Trophoblast cell (in vitro differentiated cells and primary cell): Measurements from ENCODE around the gene HOXB3.

ENCODE experiments used
- DNase-seq, 2 donors: peaks; one replicate each; pipeline ENCODE4 v3.0.0-alpha.2; 2016
- H2AFZ ChIP-seq: 2 replicates; pipeline ENCODE4 v1.6.1; 2013; ENCODE audit warnings: low read length, moderate library complexity, mild to moderate bottlenecking; ENCODE audit not compliant: insufficient read depth, poor library complexity
- H2AK5ac ChIP-seq: 2 replicates; pipeline ENCODE4 v1.6.1; 2013; ENCODE audit warnings: mild to moderate bottlenecking, low read length
- H2BK120ac ChIP-seq: 2 replicates; pipeline ENCODE4 v1.6.1; 2013; ENCODE audit warnings: low read length, mild to moderate bottlenecking, moderate library complexity; ENCODE audit not compliant: insufficient read depth, poor library complexity
- H2BK12ac ChIP-seq: 2 replicates; pipeline ENCODE4 v1.6.1; 2013; ENCODE audit warnings: mild to moderate bottlenecking, low read length, moderate library complexity
- H2BK5ac ChIP-seq: 2 replicates; pipeline ENCODE4 v1.6.1; 2013; ENCODE audit warnings: low read length, low read depth, moderate library complexity, mild to moderate bottlenecking; ENCODE audit not compliant: poor library complexity
- H3K14ac ChIP-seq: 2 replicates; pipeline ENCODE4 v1.6.1; 2013; ENCODE audit warnings: mild to moderate bottlenecking, low read length
- H3K18ac ChIP-seq: 2 replicates; pipeline ENCODE4 v1.6.1; 2013; ENCODE audit warnings: mild to moderate bottlenecking, low read length
- H3K23ac ChIP-seq: 2 replicates; pipeline ENCODE4 v1.6.1; 2013; ENCODE audit warnings: low read length
- H3K27ac ChIP-seq: 2 replicates; pipeline ENCODE4 v1.5.1; 2013; ENCODE audit warnings: low read depth, mild to moderate bottlenecking, inconsistent platforms, low read length, moderate library complexity
- H3K27me3 ChIP-seq: 2 replicates; pipeline ENCODE4 v1.6.1; 2013; ENCODE audit warnings: inconsistent platforms, mild to moderate bottlenecking, low read length, moderate library complexity; ENCODE audit not compliant: insufficient read depth
- H3K36me3 ChIP-seq, 2 experiments: 1 replicate in 1 of 2; 2 replicates in 1 of 2; pipeline ENCODE4 v1.6.1; 2013; ENCODE audit warnings: low read length in 2 of 2, mild to moderate bottlenecking in 2 of 2, moderate library complexity in 1 of 2; ENCODE audit not compliant: insufficient read depth in 2 of 2, control insufficient read depth in 1 of 2
- H3K4ac ChIP-seq: 2 replicates; pipeline ENCODE4 v1.6.1; 2013; ENCODE audit warnings: low read depth, mild to moderate bottlenecking, low read length, moderate library complexity
- H3K4me1 ChIP-seq, 2 experiments: 1 replicate in 1 of 2; 2 replicates in 1 of 2; pipeline ENCODE4 v1.6.1; 2013; ENCODE audit warnings: low read length in 2 of 2, mild to moderate bottlenecking in 2 of 2, moderate library complexity in 1 of 2; ENCODE audit not compliant: insufficient read depth in 2 of 2, control insufficient read depth in 1 of 2
- H3K4me2 ChIP-seq: 2 replicates; pipeline ENCODE4 v1.6.1; 2013; ENCODE audit warnings: inconsistent platforms, mild to moderate bottlenecking, low read length, moderate library complexity
- H3K4me3 ChIP-seq: 2 replicates; pipeline ENCODE4 v1.5.1; 2013; ENCODE audit warnings: mild to moderate bottlenecking, low read depth, low read length, inconsistent platforms
- H3K79me1 ChIP-seq: one replicate; pipeline ENCODE4 v1.6.1; 2013; ENCODE audit warnings: low read length
- H3K79me2 ChIP-seq: 2 replicates; pipeline ENCODE4 v1.6.1; 2013; ENCODE audit warnings: low read length, mild to moderate bottlenecking; ENCODE audit not compliant: control insufficient read depth, insufficient read depth, poor library complexity
- H3K9ac ChIP-seq: 2 replicates; pipeline ENCODE4 v1.6.1; 2013; ENCODE audit warnings: mild to moderate bottlenecking, low read length
- H3K9me3 ChIP-seq: 2 replicates; pipeline ENCODE4 v1.6.1; 2013; ENCODE audit warnings: low read depth, mild to moderate bottlenecking, control low read depth, inconsistent platforms, low read length; ENCODE audit not compliant: insufficient read depth
- H4K12ac ChIP-seq: 2 replicates; pipeline ENCODE4 v1.6.1; 2013; ENCODE audit warnings: low read depth, mild to moderate bottlenecking, low read length, moderate library complexity
- H4K8ac ChIP-seq: 2 replicates; pipeline ENCODE4 v1.6.1; 2013; ENCODE audit warnings: low read depth, mild to moderate bottlenecking, low read length, moderate library complexity
- H4K91ac ChIP-seq: one replicate; pipeline ENCODE4 v1.6.1; 2013; ENCODE audit warnings: low read depth, mild to moderate bottlenecking, low read length, moderate library complexity
- WGBS: extraction: QIAGEN DNeasy Blood & Tissue Kit; methylation state at CpG from one replicate; pipeline ENCODE4 v1.1.7; 2013; ENCODE audit warnings: missing lambda C conversion rate; ENCODE audit not compliant: insufficient read length, insufficient coverage; ENCODE audit errors: extremely low coverage; 5-methylcytosine and 5-hydroxymethylcytosine counted together

Gene HOXB3

GRCh38 chr17:48546137-48546923 is 43.7 kb downstream of the HOXB3 start:
- no peak overlapping the region for H4K12ac ChIP-seq
- WGBS: no CpG with 5 or more reads among the region's 10 CpGs
- H3K4me1 ChIP-seq: peaks cover 17 to 37% of the 10 kb centered on the region in 2 experiments

GRCh38 chr17:48545539-48545938 is 44.5 kb downstream of the HOXB3 start:
- Histone ChIP-seq H3K23ac (no peak overlapping the region), H3K18ac (peak overlapping the region; percentile 45), H3K4me2 (peak overlapping the region; percentile 65), H2AFZ (no peak overlapping the region), H3K9ac (no peak overlapping the region), H3K27ac (peak overlapping the region; percentile 92), H3K9me3 (no peaks in the 10 kb centered on the region), H2BK5ac (no peak overlapping the region), H4K91ac (peak overlapping the region; percentile 72), H3K4me1 (peaks cover 13 to 39% of the 10 kb centered on the region in 2 experiments), H3K4me3 (no peak overlapping the region), H2BK120ac (peak overlapping the region; percentile 19), H3K36me3 (peaks cover 6 to 17% of the 10 kb centered on the region in 2 experiments), H4K12ac (no peak overlapping the region), H3K4ac (peak overlapping the region; percentile 65), H3K79me2 (peaks cover 28% of the 10 kb centered on the region), H2BK12ac (peak overlapping the region; percentile 67), H3K79me1 (peaks cover 49% of the 10 kb centered on the region), H2AK5ac (peak overlapping the region; percentile 76), H3K27me3 (no peaks in the 10 kb centered on the region), H4K8ac (peak overlapping the region; percentile 54), H3K14ac (peak overlapping the region; percentile 42)
- DNase-seq: no peak
- no CpG with 5 or more reads among the region's 1 CpG for WGBS

More at GRCh38 chr17:48546137-48546923, 43.7 kb downstream of the HOXB3 start:
- Histone ChIP-seq H2AFZ (no peak overlapping the region), H2BK120ac (peak overlapping the region; percentile 30), H3K27ac (peak overlapping the region; percentile 68), H3K23ac (no peak overlapping the region), H3K79me1 (peaks cover 48% of the 10 kb centered on the region), H2BK5ac (peak overlapping the region; percentile 7), H2AK5ac (peak overlapping the region; percentile 28), H3K9me3 (no peaks in the 10 kb centered on the region), H3K4me2 (peak overlapping the region; percentile 46), H3K14ac (peak overlapping the region; percentile 35), H3K27me3 (no peaks in the 10 kb centered on the region), H4K91ac (peak overlapping the region; percentile 8), H4K8ac (peak overlapping the region; percentile 2), H3K4ac (no peak overlapping the region), H3K4me3 (no peak overlapping the region), H3K79me2 (peaks cover 26% of the 10 kb centered on the region), H3K9ac (peak overlapping the region; percentile 15), H3K18ac (peak overlapping the region; percentile 4), H2BK12ac (peak overlapping the region; percentile 56), H3K36me3 (peaks cover 9 to 20% of the 10 kb centered on the region in 2 experiments)
- DNase-seq: no peak

- Histone ChIP-seq H3K9ac (peak within 1 kb of the TSS; percentile 85), H3K4me3 (peak within 1 kb of the TSS; percentile 82), H3K4me2 (peak within 1 kb of the TSS; percentile 65), H3K79me1 (peaks cover 49% of the 10 kb centered on the region), H3K18ac (peak within 1 kb of the TSS; percentile 92), H4K8ac (peak within 1 kb of the TSS; percentile 77), H2BK120ac (peak within 1 kb of the TSS; percentile 85), H3K14ac (peak within 1 kb of the TSS; percentile 84), H2AK5ac (peak within 1 kb of the TSS; percentile 91), H4K12ac (peak within 1 kb of the TSS; percentile 43), H3K9me3 (no peaks in the 10 kb centered on the region), H2AFZ (peak within 1 kb of the TSS; percentile 56), H3K79me2 (peaks cover 28% of the 10 kb centered on the region), H3K23ac (no peak within 1 kb of the TSS), H3K4me1 (peaks cover 10 to 34% of the 10 kb centered on the region in 2 experiments), H3K27ac (peak within 1 kb of the TSS; percentile 92), H3K4ac (peak within 1 kb of the TSS; percentile 97), H2BK12ac (peak within 1 kb of the TSS; percentile 90), H3K36me3 (peaks cover 2 to 12% of the 10 kb centered on the region in 2 experiments), H3K27me3 (no peaks in the 10 kb centered on the region), H4K91ac (peak within 1 kb of the TSS; percentile 93), H2BK5ac (peak within 1 kb of the TSS; percentile 96)
- DNase-seq: no peak
- WGBS: no CpG with 5 or more reads among the region's 12 CpGs
Measured at GRCh38 chr17:48545022-48545375, 45.0 kb downstream of the HOXB3 start, which contains the start of gene HOXB2. Gene HOXB2 (minus strand): TSS chr17:48545109. CDS start chr17:48544911, 198 bp downstream.

- peak overlapping the region; percentile 85 for H3K9ac ChIP-seq
- H3K36me3 ChIP-seq: peaks cover 2 to 10% of the 10 kb centered on the region in 2 experiments
- peaks cover 49% of the 10 kb centered on the region for H3K79me1 ChIP-seq
- H3K9me3 ChIP-seq: no peaks in the 10 kb centered on the region
- DNase-seq: no peak
- peaks cover 10 to 32% of the 10 kb centered on the region in 2 experiments for H3K4me1 ChIP-seq
- H3K18ac ChIP-seq: peak overlapping the region; percentile 49
- H2BK5ac ChIP-seq: peak overlapping the region; percentile 96
- H2AK5ac ChIP-seq: no peak overlapping the region
- peak overlapping the region; percentile 71 for H4K8ac ChIP-seq
- H3K4ac ChIP-seq: peak overlapping the region; percentile 97
- H3K27ac ChIP-seq: peak overlapping the region; percentile 92
- WGBS: no CpG with 5 or more reads among the region's 38 CpGs
- H3K4me2 ChIP-seq: peak overlapping the region; percentile 65
- no peak overlapping the region for H3K23ac ChIP-seq
- H4K12ac ChIP-seq: peak overlapping the region; percentile 43
- peak overlapping the region; percentile 93 for H4K91ac ChIP-seq
- peak overlapping the region; percentile 68 for H3K4me3 ChIP-seq
- H2AFZ ChIP-seq: no peak overlapping the region
- peak overlapping the region; percentile 83 for H2BK120ac ChIP-seq
- peaks cover 28% of the 10 kb centered on the region for H3K79me2 ChIP-seq
- peak overlapping the region; percentile 84 for H3K14ac ChIP-seq
- no peaks in the 10 kb centered on the region for H3K27me3 ChIP-seq
- peak overlapping the region; percentile 54 for H2BK12ac ChIP-seq
Measured at GRCh38 chr17:48544349-48545021, 45.6 kb downstream of the HOXB3 start.
